Measurements from ENCODE around the gene DDX56.
"Not testable (repeated sequence)": the region's sequence is repeated elsewhere in the genome, so short reads cannot be mapped to it uniquely, and the experiment has no call there.

Gene DDX56

DNA sequence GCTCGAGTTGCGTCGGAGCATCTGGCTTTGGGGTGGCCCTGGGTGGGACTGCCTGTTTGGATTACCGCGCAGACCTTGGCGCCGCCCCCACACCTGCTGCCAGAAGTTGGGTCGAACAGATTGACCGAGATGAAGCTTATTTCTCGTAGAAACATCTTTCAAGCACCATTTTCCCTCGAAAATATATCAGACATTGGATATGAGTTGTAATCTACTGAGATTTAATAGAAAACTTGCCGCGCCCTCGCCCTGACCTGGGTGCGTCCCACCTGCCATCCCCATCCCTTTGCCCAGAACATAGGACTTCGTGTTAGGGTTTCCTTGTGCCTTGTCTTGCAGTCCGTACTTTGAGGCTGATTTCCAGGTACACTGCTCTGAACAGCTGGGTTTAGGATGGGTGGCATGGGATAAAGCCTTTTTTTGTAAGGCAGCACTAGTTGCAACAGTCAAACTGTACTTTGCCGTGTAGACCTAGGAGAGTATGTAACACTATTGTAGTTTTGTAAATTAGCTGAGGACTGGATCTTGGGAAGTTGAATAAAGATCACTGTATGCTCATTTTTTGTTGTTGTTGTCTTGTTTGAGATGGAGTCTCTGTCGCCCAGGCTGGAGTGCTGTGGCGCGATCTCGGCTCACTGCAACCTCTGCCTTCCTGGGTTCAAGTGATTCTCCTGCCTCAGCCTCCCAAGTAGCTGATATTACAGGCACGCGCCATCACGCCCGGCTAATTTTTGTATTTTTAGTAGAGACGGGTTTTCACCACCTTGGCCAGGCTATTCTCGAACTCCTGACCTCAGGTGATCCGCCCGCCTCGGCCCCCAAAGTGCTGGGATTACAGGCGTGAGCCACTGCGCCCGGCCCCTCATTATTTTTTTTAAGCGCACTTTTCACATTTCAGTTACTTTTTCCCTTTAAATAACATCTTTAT is 33.7 kb upstream of the DDX56 start:
- Mint-ChIP-seq H3K9me3 (ENCODE audit: low read depth) (no peaks in the 10 kb centered on the region), H3K27me3 (no peaks in the 10 kb centered on the region), H3K27ac (peak overlapping the region; percentile 98), H3K4me3 (peak overlapping the region; percentile 98), H3K4me1 (ENCODE audit: low read depth) (peaks cover 40% of the 10 kb centered on the region), H3K36me3 (peaks cover 2% of the 10 kb centered on the region)

DNA sequence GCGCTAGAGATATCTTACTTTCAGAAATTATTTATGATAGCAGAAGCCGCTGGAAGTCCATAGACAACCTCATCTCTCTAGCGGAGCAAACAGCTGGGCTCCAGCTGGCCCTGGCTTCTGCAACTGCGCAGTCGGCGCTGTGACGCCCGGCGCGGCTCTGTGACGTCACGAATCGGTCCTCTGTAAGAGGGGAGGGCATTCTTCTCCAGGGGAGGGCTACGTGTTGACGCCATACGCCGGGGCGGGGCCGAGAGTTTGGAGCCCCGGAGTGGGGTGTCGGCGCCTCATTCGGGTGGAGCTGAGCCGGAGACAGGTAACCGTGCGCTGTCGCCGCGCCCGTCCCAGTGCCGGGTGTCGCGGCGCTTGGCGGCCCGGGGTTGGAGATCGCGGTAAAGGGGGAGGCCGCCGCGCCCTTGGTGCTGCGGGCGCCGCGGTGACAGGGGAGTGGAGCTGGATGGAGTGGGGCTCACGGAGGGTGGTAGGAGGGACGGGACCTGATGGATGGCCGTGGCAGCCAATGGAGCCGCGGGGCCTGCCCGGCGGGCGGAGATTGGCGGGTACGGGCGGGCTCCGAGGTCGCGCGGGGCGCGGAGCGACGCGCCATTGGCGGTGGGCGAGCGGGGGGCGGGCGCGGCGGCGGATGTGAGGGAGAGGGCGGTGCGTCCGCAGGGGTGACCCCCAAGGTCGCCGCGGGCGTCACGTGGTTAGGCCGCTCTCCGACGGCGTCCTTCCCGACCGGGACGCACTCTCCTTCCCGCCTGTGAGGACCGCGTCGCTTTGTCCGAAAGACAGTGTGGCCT is 32.8 kb upstream of the DDX56 start, which contains the start of gene OGDH:
Gene OGDH, plus strand, starts transcription at position 287 of the 800 bp plus-strand sequence. CDS start 17,717 bp downstream, outside the sequence.
- Mint-ChIP-seq H3K27me3 (no peaks in the 10 kb centered on the region), H3K27ac (peak within 1 kb of the TSS; percentile 98), H3K4me3 (peak within 1 kb of the TSS; percentile 98), H3K9me3 (ENCODE audit: low read depth) (no peaks in the 10 kb centered on the region), H3K4me1 (ENCODE audit: low read depth) (peaks cover 34% of the 10 kb centered on the region), H3K36me3 (peaks cover 2% of the 10 kb centered on the region)

DNA sequence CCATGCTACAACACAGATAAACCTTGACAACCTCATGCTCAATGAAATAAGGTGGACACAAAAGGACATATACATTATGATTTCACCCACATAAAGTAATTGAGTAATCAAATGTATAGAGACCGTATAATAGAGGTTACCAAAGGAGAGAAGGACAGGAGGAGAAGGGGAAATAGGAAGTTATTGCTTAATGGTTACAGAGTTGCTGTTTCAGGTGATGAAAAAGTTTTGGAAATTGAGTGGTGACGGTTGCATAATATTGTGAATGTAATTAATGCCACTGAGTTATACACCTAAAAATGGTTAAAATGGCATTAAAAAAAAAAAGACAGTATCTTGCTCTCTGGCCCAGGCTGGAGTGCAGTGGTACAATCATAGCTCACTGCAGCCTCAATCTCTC is 31.2 kb upstream of the DDX56 start:
- no peaks in the 10 kb centered on the region for H3K27me3 Mint-ChIP-seq
- H3K9me3 Mint-ChIP-seq (ENCODE audit: low read depth), result no peaks in the 10 kb centered on the region
- peaks cover 31% of the 10 kb centered on the region for H3K4me1 Mint-ChIP-seq (ENCODE audit: low read depth)
- peak overlapping the region; percentile 66 for H3K4me3 Mint-ChIP-seq
- H3K36me3 Mint-ChIP-seq, result peaks cover 2% of the 10 kb centered on the region
- no peak overlapping the region for H3K27ac Mint-ChIP-seq

DNA sequence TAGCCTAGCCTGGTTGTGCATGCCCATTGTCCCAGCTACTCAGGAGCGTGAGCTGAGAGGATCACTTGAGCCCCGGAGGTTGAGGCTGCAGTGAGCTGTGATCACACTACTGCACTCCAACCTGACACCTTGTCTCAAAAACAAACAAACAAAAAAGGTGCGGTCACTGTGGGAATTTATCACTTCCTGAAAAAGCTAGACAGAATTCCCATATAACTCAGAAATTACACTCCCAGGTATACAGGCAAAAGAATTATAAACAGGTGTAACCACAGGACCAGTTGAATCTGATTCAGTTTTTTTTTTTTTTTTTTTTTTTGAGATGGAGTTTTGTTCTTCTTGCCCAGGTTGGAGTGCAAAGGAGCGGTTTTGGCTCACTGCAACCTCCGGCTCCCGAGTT is 29.5 kb upstream of the DDX56 start:
- peaks cover 2% of the 10 kb centered on the region for H3K36me3 Mint-ChIP-seq
- no peak overlapping the region for H3K27ac Mint-ChIP-seq

DNA sequence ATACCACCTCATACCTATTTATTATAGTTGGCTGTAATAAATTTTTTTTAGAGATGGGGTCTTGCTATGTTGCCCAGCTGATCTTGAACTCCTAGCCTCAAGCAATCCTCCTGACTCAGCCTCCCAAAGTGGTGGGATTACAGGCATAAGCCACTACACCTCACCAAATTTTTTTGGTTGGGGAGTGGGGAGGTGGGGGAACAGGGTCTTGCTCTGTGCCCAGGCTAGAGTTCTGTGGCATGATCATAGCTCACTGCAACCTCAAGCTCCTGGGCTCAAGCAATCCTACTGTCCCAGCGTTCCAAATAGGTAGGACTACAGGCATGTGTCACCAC is 28.8 kb upstream of the DDX56 start:
- Mint-ChIP-seq H3K36me3 (no peaks in the 10 kb centered on the region), H3K27ac (no peak overlapping the region), H3K4me3 (no peak overlapping the region), H3K27me3 (no peaks in the 10 kb centered on the region), H3K4me1 (ENCODE audit: low read depth) (peaks cover 18% of the 10 kb centered on the region), H3K9me3 (ENCODE audit: low read depth) (no peaks in the 10 kb centered on the region)

More for the DNA sequence above, 29.5 kb upstream of the DDX56 start:
- Mint-ChIP-seq H3K9me3 (ENCODE audit: low read depth) (no peaks in the 10 kb centered on the region), H3K27me3 (no peaks in the 10 kb centered on the region), H3K4me3 (no peak overlapping the region), H3K4me1 (ENCODE audit: low read depth) (peaks cover 20% of the 10 kb centered on the region)

DNA sequence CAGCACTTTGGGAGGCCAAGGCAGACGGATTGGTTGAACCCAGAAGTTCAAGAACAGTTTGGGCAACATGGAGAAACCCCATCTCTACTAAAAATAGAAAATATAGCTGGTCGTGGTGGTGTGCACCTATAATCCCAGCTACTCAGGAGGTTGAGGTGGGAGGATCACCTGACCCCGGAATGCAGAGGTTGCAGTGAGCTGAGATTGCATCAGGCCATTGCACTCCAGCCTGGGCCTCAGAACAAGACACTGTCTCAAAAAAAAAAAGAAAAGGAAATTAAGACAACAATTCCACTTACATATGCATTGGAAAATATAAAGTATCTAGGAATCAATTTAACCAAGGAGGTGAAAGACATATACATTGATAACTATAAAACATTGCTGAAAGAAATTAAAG is 25.5 kb upstream of the DDX56 start:
- Mint-ChIP-seq H3K4me1 (ENCODE audit: low read depth) (no peaks in the 10 kb centered on the region), H3K4me3 (no peak overlapping the region), H3K9me3 (ENCODE audit: low read depth) (no peaks in the 10 kb centered on the region), H3K27ac (no peak overlapping the region), H3K27me3 (no peaks in the 10 kb centered on the region), H3K36me3 (peaks cover 2% of the 10 kb centered on the region)

DNA sequence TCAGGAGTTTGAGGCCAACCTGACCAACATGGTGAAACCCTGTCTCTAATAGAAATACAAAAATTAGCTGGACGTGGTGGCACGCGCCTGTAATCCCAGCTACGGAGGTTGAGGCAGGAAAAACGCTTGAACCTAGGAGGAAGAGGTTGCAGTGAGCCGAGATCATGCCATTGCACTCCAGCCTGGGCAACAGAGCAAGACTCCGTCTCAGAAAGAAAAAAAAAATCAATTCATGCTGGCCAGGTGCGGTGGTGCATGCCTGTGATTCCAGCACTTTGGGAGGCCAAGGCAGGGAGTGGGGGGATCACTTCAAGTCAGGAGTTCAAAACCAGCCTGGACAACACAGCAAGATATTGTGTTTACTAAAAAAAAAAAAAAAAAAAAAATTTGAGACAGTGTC is 23.5 kb upstream of the DDX56 start:
- not testable (repeated sequence) for H3K4me1 Mint-ChIP-seq (ENCODE audit: low read depth); H3K27me3 Mint-ChIP-seq; H3K36me3 Mint-ChIP-seq

DNA sequence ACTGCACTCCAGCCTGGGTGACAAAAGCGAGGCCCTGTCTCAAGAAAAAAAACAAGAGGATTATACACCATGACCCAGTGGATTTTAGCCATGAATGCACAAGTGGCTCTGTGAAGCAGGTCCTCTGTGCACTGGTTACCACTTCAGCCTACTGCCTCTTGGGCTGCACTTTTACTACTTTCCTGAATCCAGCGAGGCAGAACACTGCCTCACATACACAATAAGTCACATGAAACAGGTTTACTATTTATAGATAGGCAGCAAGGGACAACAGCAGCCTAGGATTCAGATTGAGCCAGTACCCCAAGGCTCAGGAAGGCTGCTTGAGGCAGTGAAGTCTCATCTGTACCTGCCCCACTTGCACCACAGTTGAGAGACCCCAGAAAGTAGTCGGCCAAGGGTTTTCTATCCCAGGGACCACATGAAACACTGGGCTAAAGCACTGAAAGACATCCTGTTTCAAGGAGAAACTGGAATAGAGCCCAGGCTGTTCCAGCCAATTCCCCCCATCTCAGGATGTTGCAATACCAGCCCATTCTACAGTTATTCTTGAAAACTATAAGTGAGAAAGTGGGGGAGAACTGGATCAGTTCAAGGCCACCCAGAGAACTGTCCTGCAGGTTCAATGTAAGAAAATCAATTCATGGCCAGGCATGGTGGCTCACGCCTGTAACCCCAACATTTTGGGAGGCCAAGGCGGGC is 22.4 kb upstream of the DDX56 start:
- H3K27ac Mint-ChIP-seq, result no peak overlapping the region
- H3K27me3 Mint-ChIP-seq, result no peaks in the 10 kb centered on the region
- H3K9me3 Mint-ChIP-seq (ENCODE audit: low read depth), result no peaks in the 10 kb centered on the region
- H3K36me3 Mint-ChIP-seq, result peaks cover 2% of the 10 kb centered on the region
- H3K4me1 Mint-ChIP-seq (ENCODE audit: low read depth), result no peaks in the 10 kb centered on the region
- no peak overlapping the region for H3K4me3 Mint-ChIP-seq

More for the DNA sequence above, 23.5 kb upstream of the DDX56 start:
- not testable (repeated sequence) for H3K9me3 Mint-ChIP-seq (ENCODE audit: low read depth); H3K4me3 Mint-ChIP-seq; H3K27ac Mint-ChIP-seq

DNA sequence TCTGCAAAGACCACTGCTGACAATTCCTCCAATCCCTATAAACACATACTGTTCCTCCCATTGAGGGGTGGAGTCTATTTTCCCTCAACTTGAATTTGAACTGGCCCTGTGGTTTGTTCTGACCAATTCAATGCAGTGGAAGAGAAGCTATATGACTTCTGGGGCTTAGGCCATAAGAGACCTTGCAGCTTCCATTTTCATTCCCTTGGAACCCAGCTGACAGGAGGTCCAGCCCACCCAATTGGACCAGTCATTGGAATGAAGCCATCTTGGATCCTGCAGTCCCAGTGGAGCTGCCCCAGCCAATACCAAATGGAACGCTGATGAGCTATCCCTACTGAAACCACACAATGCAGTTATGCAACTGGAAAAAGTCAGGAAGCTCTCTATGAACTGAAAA is 17.2 kb upstream of the DDX56 start:
- Mint-ChIP-seq H3K4me1 (ENCODE audit: low read depth) (peaks cover 3% of the 10 kb centered on the region), H3K9me3 (ENCODE audit: low read depth) (no peaks in the 10 kb centered on the region), H3K27ac (no peak overlapping the region), H3K4me3 (no peak overlapping the region), H3K36me3 (peaks cover 2% of the 10 kb centered on the region), H3K27me3 (no peaks in the 10 kb centered on the region)

DNA sequence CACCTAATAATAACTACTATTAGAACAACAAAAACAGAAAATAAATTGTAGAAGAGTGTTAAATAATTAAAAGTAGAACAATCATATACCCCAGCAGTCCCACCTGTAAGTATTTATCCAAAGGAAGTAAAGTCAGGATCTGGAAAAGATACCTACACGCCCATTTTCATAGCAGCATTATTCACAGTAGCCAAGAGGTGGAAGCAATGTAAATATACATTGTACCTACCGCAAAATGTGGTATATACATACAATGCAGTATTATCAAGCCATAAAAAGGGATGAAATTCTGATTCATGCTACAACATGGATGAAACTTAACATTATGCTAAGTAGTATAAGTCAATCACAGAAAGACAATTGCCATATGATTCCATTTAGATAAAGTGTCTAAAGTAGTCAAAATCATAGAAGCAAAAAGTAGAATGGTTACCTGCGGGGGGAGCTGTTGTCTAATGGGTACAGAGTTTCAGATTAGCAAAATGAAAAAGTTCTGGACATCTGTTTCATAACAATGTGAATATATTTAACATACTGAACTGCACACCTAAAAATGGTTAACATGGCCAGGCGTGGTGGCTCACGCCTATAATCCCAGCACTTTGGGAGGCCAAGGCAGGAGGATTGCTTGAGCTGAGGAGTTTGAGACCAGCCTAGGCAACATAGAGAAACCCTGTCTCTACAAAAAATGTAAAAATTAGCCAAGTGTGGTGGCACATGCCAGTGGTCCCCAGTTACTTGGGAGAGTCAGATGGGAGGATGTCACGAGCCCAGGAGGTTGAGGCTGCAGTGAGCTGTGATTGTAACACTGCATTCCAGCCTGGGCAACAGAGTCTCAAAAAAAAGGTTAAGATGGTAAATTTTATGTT is 14.4 kb upstream of the DDX56 start:
- Mint-ChIP-seq H3K36me3 (no peaks in the 10 kb centered on the region), H3K4me1 (ENCODE audit: low read depth) (peaks cover 3% of the 10 kb centered on the region), H3K4me3 (no peak overlapping the region), H3K27me3 (no peaks in the 10 kb centered on the region), H3K27ac (no peak overlapping the region), H3K9me3 (ENCODE audit: low read depth) (no peaks in the 10 kb centered on the region)

DNA sequence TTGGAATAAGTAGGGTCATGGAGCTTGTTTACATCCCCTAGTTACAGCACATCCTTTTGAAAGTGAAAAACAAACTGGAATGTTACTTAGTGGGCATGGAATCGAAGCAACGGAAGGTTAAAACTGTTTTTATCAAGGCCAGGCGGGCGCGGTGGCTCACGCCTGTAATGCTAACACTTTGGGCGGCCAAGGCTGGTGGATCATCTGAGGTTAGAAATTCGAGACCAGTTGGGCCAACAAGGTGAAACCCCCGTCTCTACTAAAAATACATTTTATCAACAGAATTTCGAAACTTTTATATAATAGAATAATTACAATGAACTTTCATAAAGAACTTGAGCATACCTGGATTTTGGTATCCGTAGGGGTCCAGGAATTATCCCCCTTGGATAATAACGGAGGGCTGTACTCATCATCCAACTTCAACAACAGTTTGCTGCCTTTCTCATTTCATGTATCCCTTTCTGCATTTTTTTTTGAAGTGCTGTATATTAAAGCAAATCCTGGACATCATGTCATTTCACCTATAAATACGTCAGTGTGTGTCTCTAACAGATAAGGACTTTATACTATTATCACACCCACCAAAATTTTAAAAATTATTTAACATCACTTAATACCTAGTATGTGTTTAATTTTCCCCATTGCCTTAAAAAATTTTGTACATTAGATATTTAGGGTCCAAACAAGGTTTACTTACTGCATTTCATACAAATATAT is 9.6 kb upstream of the DDX56 start:
- Mint-ChIP-seq H3K4me1 (ENCODE audit: low read depth) (peaks cover 31% of the 10 kb centered on the region), H3K9me3 (ENCODE audit: low read depth) (no peaks in the 10 kb centered on the region), H3K27ac (peak overlapping the region; percentile 93), H3K27me3 (no peaks in the 10 kb centered on the region), H3K4me3 (peak overlapping the region; percentile 89), H3K36me3 (peaks cover 9% of the 10 kb centered on the region)

DNA sequence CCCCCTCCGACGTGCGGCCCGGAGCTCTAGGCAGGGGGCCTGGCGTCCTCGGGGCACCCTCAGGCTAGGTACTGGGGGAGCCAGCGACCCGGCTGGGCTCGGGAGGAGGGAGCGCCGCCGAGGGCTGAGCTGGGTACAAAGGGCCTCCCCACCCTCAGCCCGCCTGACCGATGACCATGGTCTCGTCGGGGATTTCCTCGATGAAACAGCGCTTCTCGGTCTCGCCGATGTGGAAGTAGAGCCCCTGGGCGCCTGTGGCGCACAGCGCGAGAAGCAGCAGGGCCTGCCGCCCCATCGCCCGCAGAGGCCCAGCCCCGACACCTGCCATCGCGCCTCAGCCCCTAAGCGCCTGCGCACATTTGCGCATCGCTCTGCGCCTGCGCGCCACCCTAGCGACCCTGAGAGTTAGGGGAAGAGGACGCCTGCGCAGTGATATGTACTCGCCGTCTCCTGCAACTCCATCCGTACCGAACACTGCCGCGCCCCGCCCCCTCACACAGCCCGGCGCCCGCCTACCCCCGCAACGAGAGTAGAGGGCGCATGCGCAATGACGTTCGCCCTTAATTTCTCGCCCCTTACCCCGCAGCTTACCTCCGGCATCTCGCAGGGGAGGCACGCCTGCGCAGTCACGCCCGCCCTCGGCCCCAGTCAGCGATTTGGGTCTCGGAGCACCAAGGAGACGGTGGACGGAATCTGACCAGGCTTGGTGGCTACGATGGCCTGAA is 8.3 kb upstream of the DDX56 start, which contains the start of gene TMED4:
Gene TMED4, minus strand, starts transcription at position 353 of the 725 bp plus-strand sequence. Its CDS starts 25 bp downstream, at position 328.
- H3K36me3 Mint-ChIP-seq, result peaks cover 9% of the 10 kb centered on the region
- H3K9me3 Mint-ChIP-seq (ENCODE audit: low read depth), result no peaks in the 10 kb centered on the region
- no peaks in the 10 kb centered on the region for H3K27me3 Mint-ChIP-seq
- H3K4me1 Mint-ChIP-seq (ENCODE audit: low read depth), result peaks cover 28% of the 10 kb centered on the region
- H3K4me3 Mint-ChIP-seq, result peak within 1 kb of the TSS; percentile 89
- peak within 1 kb of the TSS; percentile 93 for H3K27ac Mint-ChIP-seq
